K562 (cell line): ENCODE measurements around the gene PPT1. TPM values are rescaled to one million over a fixed set of nuclear protein-coding genes. Genes with fewer than 3 reads are reported as not detected.

Experiments used
- ARID3A ChIP-seq: IDR thresholded peaks from 2 replicates; pipeline ENCODE4 v1.6.1; 2012; ENCODE audit warnings: low read depth, low read length, improper control_type of control experiment, borderline replicate concordance
- ATF4 ChIP-seq: fragments of 450-650 bp; formaldehyde crosslinking; IDR thresholded peaks from 2 replicates; pipeline ENCODE4 v1.4.0; 2022; ENCODE audit warnings: mild to moderate bottlenecking, moderate library complexity
- DIDO1 ChIP-seq: fragments of 450-650 bp; IDR thresholded peaks from 2 replicates; pipeline ENCODE4 v1.6.1; 2016; ENCODE audit warnings: low read depth, missing biosample characterization, missing genetic modification characterization
- E2F8 ChIP-seq: fragments of 450-650 bp; IDR thresholded peaks from 2 replicates; pipeline ENCODE4 v1.7.1; 2018; ENCODE audit warnings: mild to moderate bottlenecking, low read depth; ENCODE audit not compliant: partially characterized antibody
- KLF16 ChIP-seq: IDR thresholded peaks from 2 replicates; pipeline ENCODE4 v1.6.1; 2016; ENCODE audit warnings: antibody characterized with exemption
- MYC ChIP-seq, 2 experiments: fragments of 250-450 bp in 1 of 2; sonication (Bioruptor Pico) in 1 of 2; IDR thresholded peaks; 2 replicates each; pipeline versions ENCODE4 v1.5.1 to v1.6.1; 2012 to 2021; ENCODE audit warnings: low read depth in 2 of 2, borderline replicate concordance in 1 of 2, improper control_type of control experiment in 1 of 2, low read length in 1 of 2, mild to moderate bottlenecking in 1 of 2, moderate library complexity in 1 of 2
- POLR2AphosphoS2 ChIP-seq: IDR thresholded peaks from 2 replicates; pipeline ENCODE4 v1.6.1; 2012; ENCODE audit warnings: low read length, improper control_type of control experiment
- RFX1 ChIP-seq: fragments of 450-650 bp; IDR thresholded peaks from 2 replicates; pipeline ENCODE4 v1.6.1; 2016; ENCODE audit warnings: mild to moderate bottlenecking, moderate library complexity
- SAFB2 ChIP-seq: fragments of 200-400 bp; formaldehyde crosslinking; IDR thresholded peaks from 2 replicates; pipeline ENCODE4 v1.6.1; 2018; ENCODE audit warnings: borderline replicate concordance, low read length, low read depth, moderate library complexity; ENCODE audit not compliant: severe bottlenecking
- SREBF2 ChIP-seq: sonication (generic); formaldehyde crosslinking; IDR thresholded peaks from 2 replicates; pipeline ENCODE4 v1.4.0; 2020; ENCODE audit warnings: mild to moderate bottlenecking, missing genetic modification reagents
- UBTF ChIP-seq, 2 experiments: IDR thresholded peaks; 2 replicates each; pipeline ENCODE4 v1.6.1; 2012; ENCODE audit warnings: improper control_type of control experiment in 2 of 2, low read depth in 2 of 2, low read length in 2 of 2, borderline replicate concordance in 1 of 2
- ZNF224 ChIP-seq: sonication (generic); formaldehyde crosslinking; IDR thresholded peaks from 2 replicates; pipeline ENCODE4 v1.8.0; 2022; ENCODE audit warnings: mild to moderate bottlenecking, missing genetic modification reagents
- ZNF668 ChIP-seq: fragments of 250-450 bp; sonication (Bioruptor Pico); IDR thresholded peaks from 2 replicates; pipeline ENCODE4 v1.8.0; 2022; ENCODE audit warnings: mild to moderate bottlenecking, inconsistent platforms
- polyA plus RNA-seq, 8 experiments: library from polyadenylated mRNA; depleted of rRNA in 4 of 8; stranded (reverse) in 5 of 8; unstranded in 3 of 8; fragments of >200 nt; fragmentation: Nextera tagmentation in 2 of 8; fragmentation: Illumina TruSeq in 1 of 8; extraction: Ambion mirVana in 2 of 8; extraction: Trizol in 1 of 8; gene quantifications; 2 replicates each; pipeline versions ENCODE4 v1.2.1 to v1.2.3, GENCODE V29; 2011 to 2014; ENCODE audit warnings: inconsistent platforms in 1 of 8, missing spikeins in 1 of 8
- total RNA-seq, 7 experiments: library from RNA; depleted of rRNA in 6 of 7; stranded (reverse); fragments of >200 nt in 6 of 7; fragmentation: Illumina TruSeq in 2 of 7; extraction: Trizol in 2 of 7; gene quantifications; 2 replicates each; pipeline versions ENCODE4 v1.2.1 to v1.2.3, GENCODE V29; 2011 to 2021; ENCODE audit warnings: low replicate concordance in 1 of 7
- TF ChIP-seq, protein P1 (sequence below): sonication (generic); formaldehyde crosslinking; IDR thresholded peaks from 2 replicates; pipeline ENCODE4 v1.5.0; 2020; ENCODE audit warnings: missing genetic modification reagents
- TF ChIP-seq, protein P2 (sequence below), 2 experiments: IDR thresholded peaks in 1 of 2; conservative IDR thresholded peaks in 1 of 2; 2 replicates each; pipeline ENCODE4 v1.6.1; 2016; ENCODE audit warnings: low read depth in 2 of 2, mild to moderate bottlenecking in 1 of 2, missing compliant biosample characterization in 1 of 2, missing genetic modification characterization in 1 of 2, moderate library complexity in 1 of 2

Gene PPT1
- total and polyA plus RNA-seq, 9 of the 15 experiments (the other 6 are each of a cell fraction or from before 2014, with no cell fraction given): 72.2 to 285 (median 143) TPM

DNA sequence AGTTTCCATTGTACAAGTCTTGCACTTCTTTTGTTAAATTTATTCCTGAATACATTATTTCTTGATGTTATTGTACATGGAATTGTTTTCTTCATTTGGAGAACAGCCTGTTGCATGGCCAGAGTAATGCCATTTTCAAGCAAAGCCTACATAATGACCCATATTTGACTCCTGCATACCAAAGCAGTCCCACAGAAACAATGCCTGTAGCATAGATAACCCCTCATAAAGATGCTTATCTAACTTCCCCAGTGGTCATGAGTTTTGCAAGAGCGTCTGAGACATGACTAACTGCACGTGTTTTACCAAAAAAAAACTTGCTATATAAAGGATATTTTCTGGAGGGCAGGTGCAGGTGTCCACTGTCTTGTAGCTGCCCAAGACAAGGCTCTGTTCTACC, 33.8 kb upstream of the PPT1 start (continued):
- no peak for TF ChIP-seq UBTF (IDR thresholded peaks at IDR 0.05; ENCODE audit: borderline replicate concordance in 1 of 2, low read depth in 2 of 2, low read length in 2 of 2)
- TF ChIP-seq ZNF668 (CRISPR knock-in tag): no peak
- no peak for TF ChIP-seq ZNF224 (CRISPR knock-in tag)
- TF ChIP-seq MYC (IDR thresholded peaks at IDR 0.05; ENCODE audit: low read depth, low read length): peak; percentile 54
- no peak for TF ChIP-seq MYC (CRISPR knock-in tag; IDR thresholded peaks at IDR 0.05; ENCODE audit: borderline replicate concordance, low read depth)
- no peak for TF ChIP-seq E2F8
- no peak for TF ChIP-seq RFX1
- no peak for TF ChIP-seq SREBF2 (CRISPR knock-in tag)
- no peak for TF ChIP-seq DIDO1
- no peak for TF ChIP-seq ARID3A
- 0 out of 2 replicates have a peak, but pooled peaks have one; percentile 22 for TF ChIP-seq ATF4 (CRISPR knock-in tag)
- TF ChIP-seq POLR2AphosphoS2: no peak
- TF ChIP-seq, protein P1, sequence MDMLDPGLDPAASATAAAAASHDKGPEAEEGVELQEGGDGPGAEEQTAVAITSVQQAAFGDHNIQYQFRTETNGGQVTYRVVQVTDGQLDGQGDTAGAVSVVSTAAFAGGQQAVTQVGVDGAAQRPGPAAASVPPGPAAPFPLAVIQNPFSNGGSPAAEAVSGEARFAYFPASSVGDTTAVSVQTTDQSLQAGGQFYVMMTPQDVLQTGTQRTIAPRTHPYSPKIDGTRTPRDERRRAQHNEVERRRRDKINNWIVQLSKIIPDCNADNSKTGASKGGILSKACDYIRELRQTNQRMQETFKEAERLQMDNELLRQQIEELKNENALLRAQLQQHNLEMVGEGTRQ (CRISPR knock-in tag): no peak
- TF ChIP-seq KLF16: no peak
- no peak for TF ChIP-seq SAFB2
- TF ChIP-seq, protein P2, sequence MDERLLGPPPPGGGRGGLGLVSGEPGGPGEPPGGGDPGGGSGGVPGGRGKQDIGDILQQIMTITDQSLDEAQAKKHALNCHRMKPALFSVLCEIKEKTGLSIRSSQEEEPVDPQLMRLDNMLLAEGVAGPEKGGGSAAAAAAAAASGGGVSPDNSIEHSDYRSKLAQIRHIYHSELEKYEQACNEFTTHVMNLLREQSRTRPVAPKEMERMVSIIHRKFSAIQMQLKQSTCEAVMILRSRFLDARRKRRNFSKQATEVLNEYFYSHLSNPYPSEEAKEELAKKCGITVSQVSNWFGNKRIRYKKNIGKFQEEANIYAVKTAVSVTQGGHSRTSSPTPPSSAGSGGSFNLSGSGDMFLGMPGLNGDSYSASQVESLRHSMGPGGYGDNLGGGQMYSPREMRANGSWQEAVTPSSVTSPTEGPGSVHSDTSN (CRISPR knock-in tag; IDR thresholded peaks at IDR 0.05; ENCODE audit: low read depth): no peak
- TF ChIP-seq, protein P2 (tag; conservative IDR thresholded peaks at IDR 0.05; ENCODE audit: low read depth): no peak
